ENCODE data around the gene NSMCE3.
A peak's percentile ranks its signal among the peaks of the same experiment; 100 is the strongest.
"Not testable (repeated sequence)": the region's sequence is repeated elsewhere in the genome, so short reads cannot be mapped to it uniquely, and the experiment has no call there.

The NSMCE3 gene

DNA sequence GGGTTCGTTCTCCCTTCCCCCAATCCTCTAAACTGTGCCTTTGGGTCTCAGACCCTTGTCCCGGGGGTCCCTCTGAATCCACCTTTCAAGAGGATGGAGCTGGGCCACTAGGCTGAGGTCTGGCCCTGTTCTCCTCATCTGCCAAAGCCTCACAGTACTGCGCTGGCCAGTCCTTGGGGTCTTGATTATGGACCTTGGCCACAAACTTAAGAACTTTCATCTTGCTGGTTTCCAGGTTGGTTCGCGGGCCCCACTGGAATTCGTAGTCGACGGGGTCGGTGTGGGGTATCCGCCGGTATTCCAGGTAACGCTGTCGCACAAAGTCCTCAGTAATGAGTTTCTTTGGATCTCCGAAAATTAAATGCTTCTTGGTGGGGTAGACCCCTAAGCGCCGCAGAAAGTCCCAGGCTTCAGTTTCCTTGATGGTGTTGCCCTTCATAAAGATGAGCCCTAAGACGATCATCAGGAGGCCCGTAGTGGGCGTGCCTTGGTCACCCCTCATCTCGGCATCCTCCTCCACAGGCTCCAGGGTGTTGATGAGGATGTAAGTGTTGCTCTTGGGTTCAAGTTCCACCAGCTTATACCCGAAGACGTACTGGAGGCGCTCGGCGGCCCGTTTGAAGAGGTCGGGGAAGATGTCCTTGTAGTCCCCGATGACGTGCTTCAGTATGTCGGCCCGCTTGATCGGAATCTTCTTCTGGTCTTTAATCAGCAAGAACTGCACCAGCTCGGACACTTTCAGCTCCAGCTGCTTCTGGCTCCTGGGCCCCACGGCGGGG, 727 bp downstream of the NSMCE3 start:
- ATAC-seq = peak; percentile 18 to 24

- ATAC-seq = no peak
These were observed 3.5 kb downstream of the NSMCE3 start for GRCh38 chr15:29266052-29266582.

DNA sequence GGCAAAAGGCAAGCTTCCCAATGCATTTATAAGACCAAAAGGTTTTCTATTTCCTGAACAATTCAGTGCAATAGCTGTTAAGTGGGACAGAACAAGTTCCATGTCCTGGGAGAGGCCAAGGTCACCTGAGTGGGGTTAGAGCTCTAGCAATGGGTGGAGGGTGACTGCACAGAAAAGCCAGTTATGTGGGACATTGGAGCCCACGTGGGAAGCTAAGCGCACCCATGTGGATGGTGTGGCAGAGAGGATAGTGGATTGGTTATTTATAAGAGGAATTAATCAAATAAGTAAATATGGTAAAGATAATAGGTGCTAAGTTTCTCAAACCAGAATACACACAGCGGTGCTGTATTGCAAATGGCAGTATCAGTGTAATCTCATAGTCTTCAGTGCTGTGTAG, 6.3 kb downstream of the NSMCE3 start:
- no peak for ATAC-seq

GRCh38 chr15:29262738-29263137, 6.9 kb downstream of the NSMCE3 start:
- no peak for ATAC-seq

DNA sequence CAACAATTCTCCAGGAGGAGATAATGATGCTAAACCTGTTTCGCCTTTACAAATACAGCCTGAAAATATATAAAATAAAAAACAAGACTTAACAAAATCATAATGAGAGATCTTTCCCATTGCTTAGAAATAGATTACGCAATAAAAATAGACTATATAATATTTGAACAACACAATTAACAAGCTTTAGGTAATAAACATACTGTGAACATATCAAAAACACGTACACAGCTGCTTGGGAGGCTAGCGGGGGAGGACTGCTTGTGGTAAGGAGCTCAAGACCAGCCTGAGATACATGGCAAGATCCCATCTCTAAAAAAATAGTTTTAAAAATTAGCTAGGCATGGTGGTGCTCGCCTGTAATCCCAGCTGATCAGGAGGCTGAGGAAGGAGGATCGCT, 8.7 kb downstream of the NSMCE3 start:
- ATAC-seq = no peak

DNA sequence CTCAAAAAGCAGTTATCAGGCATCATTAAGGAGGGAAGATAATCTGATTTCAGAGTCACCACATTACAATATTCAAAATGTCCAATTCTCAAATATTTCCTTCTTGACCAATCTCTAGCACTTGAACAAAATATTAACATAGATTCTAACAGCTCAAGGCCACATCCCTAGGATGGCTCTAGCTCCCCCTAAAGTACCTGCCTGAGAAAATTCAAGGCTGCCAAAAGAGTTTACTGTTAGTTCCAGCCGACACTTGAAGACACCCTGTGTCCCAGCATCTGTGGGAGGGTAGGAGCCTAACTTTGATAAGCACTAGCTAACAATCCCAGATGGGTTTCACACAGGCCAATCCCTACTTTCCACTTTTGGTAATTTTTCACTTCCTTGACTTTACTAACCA, 10.4 kb downstream of the NSMCE3 start:
- no peak for ATAC-seq

GRCh38 chr15:29252234-29252633, 17.4 kb downstream of the NSMCE3 start:
- no peak for ATAC-seq

- ATAC-seq = no peak
These were observed 25.1 kb downstream of the NSMCE3 start for GRCh38 chr15:29244544-29244943.

- ATAC-seq = no peak
These were observed 25.5 kb downstream of the NSMCE3 start for GRCh38 chr15:29244123-29244522.

GRCh38 chr15:29242456-29243242, 27.0 kb downstream of the NSMCE3 start:
- no peak for ATAC-seq

DNA sequence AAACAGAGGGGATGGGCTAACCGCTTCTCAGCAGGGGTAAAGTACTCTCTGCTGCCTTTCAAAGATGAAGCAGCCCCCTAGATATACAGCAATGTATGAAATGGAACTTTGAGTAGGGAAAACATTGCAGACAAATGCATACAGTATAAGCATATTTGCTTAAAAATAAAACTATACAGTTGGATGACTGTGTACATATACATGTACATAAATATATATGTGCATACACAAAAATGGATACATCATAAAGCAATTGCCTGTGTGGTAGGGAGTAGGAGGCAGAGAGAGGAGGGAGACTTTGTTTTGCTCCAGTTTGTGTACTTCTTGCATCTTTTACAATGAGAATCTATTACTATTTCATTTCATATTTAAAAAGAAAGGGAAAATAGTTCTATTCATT, 28.4 kb downstream of the NSMCE3 start:
- ATAC-seq = no peak

GRCh38 chr15:29239395-29239794, 30.2 kb downstream of the NSMCE3 start:
- no peak for ATAC-seq

DNA sequence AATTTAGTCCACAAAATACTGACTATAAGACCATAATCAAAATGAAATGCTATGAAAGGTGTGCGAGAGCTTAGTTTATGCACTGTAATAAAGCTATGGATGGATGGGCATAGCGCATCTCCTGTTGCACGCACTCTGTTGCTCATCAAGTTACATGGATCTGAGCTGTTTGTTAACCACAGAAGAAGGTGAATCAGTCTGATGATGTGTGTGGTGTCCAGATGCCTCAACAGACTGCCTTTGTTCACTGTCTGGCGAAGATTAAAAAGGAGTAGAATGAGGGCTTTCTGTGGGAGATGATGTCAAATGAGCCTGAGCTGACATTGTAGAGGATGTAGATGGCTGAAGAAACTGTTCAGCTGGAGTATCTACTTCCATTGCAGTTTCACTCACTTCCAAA, 36.1 kb downstream of the NSMCE3 start:
- ATAC-seq = no peak

DNA sequence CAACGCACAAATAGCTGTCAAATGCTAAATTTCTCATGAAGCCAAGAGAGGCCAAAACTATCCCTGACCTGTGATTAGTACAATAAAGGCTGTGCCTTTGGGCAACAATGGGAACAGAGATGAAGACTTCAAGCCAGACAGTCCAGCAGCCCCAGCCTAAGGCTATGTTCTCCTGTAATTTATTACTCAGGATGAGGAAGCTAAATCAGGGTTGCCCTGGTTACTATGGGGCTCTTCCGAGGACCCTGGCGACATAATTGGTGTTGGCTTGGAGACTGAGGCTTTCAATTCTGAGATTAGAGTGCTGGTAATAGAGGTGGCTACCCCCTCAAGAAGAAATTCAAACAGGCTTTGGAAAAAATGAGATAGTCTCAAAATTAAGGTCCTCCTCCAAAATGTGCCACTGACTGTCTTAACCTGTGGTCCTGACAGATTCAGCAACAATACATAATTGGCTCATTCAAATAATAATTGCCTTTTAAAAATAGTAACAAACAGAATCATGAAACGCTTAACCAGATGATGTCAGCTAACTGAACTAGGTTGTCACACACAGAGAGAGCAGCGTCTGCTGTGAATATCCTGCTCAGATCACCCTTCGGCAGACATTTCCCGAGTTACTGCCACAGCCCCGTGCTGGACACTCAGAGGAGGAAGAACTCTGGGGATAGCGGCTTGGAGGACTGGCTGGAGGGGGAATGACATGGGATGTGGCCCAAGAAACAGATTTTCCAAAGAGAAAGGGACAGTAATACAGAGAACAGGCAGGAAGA, 43.0 kb downstream of the NSMCE3 start:
- ATAC-seq = no peak

DNA sequence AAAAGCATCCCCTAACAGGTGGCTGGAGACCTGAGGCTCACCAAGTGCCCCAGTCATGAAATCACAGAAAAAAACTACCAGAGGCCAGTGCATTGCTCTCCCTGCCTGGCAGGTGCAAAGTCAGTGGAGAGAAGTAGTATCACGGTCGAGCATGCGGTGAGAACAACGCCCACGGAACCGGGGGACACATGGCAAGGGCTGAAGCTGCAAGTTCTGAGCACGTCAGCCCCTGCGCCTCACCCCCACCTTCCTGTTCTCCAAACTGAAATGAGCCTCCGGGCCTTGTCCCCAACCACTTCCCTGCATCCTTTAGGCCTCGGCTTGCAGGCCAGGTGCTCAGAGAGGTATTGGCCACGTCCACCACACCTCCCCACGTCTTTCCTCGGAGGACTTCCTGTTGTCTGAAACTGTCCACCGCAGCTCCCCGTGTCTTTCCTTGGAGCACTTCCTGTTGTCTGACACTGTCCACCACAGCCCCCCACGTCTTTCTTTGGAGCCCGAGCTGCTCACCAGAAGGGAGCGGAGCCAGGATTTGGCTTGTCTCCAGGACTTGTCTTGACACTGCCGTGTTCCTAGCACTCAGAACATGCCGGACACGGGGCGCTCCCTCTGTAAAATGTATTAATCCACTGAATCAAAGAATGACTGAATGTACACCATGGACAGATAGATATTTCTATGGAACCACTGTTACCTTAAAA, 43.9 kb downstream of the NSMCE3 start:
- no peak for ATAC-seq

- ATAC-seq = not testable (repeated sequence)
These were observed 44.6 kb downstream of the NSMCE3 start for GRCh38 chr15:29224987-29225363.

- ATAC-seq = not testable (repeated sequence)
These were observed 45.2 kb downstream of the NSMCE3 start for GRCh38 chr15:29224235-29224986.

GRCh38 chr15:29223640-29224039, 46.0 kb downstream of the NSMCE3 start:
- no peak for ATAC-seq

- no peak for ATAC-seq
These were observed 47.3 kb downstream of the NSMCE3 start for GRCh38 chr15:29222129-29222853.

DNA sequence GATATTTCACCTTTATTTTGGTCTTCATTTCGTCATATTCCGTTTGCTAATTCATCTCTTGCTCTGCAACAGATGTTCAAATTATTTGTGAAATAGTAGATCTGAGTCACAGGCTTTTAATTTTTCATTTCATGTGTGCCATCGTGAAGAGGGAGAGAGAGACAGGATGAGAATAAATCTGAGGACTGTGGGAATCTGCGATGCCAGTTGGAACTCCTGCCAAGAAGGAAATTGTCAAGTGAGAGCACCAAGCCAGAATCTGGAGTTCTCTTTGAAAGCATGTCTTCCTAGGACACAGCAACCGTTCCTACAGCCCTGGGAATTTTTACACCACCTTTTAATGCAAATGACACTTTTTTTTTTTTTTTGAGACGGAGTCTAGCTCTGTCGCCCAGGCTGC, 48.8 kb downstream of the NSMCE3 start:
- no peak for ATAC-seq

GRCh38 chr15:29216955-29217354, 52.7 kb downstream of the NSMCE3 start:
- ATAC-seq = no peak

All from activated CD4-positive, CD25-positive, alpha-beta regulatory T cell treated with anti-CD3 and anti-CD28 coated beads, Interleukin-2, amount 50 U/mL, for 24 hours (primary cell).